NCI-H1092 treated with DMSO at 0.1 percent for 48 hours (cell line): ENCODE results near the gene SPSB2.
"Not testable (repeated sequence)": the region's sequence is repeated elsewhere in the genome, so short reads cannot be mapped to it uniquely, and the experiment has no call there.

ENCODE experiments used
- DNase-seq: peaks from one replicate; lab custom pipeline; 2025; lab: John Stamatoyannopoulos, UW

Gene SPSB2

DNA sequence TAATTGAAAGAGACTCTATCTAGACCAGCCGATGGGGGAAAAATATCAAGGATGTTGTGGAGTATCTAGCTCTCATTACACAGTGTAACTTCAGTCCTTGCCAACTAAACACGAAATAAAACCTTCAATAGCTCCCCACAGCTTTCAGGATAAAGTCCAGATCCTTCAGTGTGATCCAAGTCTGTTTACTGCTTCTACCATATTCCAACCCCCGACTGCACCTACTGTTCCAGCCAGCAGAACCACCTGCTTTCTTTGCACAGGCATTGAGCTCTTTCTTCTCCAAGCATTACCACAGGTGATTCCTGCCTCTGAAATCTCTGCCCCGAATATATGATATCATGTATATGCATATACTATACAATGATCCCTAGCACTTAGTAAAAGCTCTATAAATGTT lies 29.3 kb upstream of the SPSB2 start:
- DNase-seq = no peak

DNA sequence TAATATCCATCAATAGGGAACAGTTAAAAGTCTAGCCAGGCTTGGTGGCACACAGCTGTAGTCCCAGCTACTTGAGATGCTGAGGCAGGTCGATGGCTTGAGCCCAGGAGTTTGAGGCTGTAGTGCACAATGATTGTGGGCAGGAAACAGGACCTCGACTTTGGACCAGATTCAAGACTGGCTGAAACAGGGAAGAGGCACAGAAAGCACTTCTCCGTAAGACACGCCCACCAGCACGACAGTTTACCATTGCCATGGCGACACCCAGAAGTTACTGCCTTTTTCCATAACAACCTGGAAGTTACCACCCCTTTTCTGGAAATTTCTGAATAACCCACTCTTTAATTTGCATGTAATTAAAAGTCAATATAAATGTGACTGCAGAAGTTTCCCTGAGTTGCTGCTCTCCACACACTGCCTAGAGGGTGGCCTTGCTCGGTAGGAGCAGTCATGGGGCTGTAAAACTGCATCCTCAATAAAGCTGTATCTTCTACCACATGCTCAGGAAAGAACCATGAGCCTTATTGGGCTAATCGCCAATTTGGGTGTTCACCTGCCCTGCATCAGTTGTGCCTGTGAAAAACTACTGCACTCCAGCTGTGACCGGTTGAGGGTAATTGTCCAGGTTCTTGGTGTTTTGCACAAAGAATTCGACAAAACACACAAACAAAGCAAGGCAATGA lies 26.9 kb upstream of the SPSB2 start:
- DNase-seq = no peak

DNA sequence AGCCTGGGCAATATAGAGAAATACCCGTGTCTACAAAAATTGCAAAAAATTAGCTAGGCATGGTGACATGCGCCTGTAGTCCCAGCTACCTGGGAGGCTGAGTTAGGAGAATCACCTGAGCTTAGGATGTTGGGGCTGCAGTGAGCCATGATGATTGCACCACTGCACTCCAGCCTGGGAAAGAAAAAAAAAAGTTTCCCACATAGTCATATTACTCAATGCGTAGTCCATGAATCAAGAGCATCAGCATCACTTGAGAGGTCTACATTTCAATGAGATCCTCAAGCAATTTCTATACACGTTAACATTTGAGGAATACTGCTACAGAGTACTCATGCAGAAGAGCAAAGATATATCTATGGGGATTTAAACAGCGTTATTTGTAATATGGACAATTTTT lies 26.3 kb upstream of the SPSB2 start:
- DNase-seq = no peak

DNA sequence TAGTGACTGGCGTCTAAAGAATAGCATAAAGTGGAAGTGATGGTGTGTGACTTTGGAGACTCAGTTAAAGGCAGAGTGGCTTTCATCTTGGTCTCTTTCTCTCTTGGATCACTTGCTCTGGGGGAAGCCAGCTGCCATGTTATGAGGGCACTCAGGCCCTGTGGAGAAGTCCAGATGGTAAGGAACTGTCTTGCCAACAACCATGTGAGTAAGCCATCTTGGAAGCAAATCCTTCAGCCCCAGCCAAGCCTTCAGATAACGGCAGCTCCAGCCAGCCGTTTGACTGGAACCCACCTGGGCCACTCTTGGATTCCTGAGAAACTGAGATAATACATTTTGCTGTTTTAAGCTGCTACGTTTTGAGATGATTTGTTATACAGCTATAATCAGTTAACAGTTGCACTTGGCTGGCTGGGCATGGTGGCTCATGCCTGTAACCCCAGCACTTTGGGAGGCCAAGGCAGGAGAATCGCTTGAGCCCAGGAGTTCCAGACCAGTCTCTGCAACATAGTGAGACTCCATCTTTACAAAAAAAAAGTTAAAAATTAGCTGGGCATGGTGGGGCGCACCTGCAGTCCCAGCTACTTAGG lies 23.8 kb upstream of the SPSB2 start:
- no peak for DNase-seq

DNA sequence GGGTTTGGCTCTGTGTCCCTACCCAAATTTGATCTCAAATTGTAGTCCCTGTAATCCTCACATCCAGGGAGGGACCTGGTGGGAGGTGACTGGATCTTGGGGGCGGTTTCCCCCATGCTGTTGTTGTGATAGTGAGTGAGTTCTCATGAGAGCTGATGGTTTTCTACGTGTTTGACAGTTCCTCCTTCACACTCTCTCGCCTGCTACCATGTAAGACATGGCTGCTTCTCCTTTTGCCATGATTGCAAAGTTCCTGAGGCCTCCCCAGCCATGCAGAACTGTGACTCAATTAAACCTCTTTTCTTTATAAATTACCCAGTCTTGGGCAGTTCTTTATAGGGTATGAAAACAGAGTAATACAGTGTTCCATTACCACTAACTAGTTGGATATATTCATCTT lies 21.2 kb upstream of the SPSB2 start:
- no peak for DNase-seq

DNA sequence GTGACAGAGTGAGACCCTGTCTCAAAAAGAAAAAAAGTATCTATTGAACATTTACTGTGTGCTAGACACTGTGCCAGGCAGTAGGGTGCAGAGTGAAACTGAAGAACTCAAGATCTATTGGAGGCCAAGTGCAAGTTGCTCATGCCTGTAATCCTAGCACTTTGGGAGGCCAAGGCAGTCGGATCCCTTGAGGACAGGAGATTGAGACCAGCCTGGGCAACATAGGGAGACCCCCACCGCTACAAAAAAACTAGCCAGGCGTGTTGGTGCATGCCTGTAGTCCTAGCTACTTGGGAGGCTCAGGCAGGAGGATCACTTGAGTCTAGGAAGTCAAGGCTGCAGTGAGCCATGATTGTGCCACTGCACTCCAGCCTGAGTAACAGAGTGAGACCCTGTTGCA lies 19.6 kb upstream of the SPSB2 start:
- DNase-seq = not testable (repeated sequence)

DNA sequence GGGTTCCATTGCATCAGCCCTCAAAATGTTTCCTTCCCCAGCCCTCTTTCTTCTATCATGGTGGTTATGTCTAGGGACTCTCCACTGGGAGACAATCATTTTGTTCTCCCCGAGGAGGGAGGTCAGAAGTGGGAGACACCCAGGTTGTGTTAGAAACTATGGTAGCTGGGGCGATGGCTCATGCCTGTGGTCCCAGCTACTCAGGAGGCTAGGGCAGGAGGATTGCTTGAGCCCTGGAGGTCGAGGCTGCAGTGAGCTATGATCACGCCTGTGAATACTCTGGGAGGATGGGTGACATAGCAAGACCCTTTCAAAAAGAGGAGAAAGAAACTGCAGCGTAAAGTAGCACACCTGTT lies 18.5 kb upstream of the SPSB2 start:
- no peak for DNase-seq

DNA sequence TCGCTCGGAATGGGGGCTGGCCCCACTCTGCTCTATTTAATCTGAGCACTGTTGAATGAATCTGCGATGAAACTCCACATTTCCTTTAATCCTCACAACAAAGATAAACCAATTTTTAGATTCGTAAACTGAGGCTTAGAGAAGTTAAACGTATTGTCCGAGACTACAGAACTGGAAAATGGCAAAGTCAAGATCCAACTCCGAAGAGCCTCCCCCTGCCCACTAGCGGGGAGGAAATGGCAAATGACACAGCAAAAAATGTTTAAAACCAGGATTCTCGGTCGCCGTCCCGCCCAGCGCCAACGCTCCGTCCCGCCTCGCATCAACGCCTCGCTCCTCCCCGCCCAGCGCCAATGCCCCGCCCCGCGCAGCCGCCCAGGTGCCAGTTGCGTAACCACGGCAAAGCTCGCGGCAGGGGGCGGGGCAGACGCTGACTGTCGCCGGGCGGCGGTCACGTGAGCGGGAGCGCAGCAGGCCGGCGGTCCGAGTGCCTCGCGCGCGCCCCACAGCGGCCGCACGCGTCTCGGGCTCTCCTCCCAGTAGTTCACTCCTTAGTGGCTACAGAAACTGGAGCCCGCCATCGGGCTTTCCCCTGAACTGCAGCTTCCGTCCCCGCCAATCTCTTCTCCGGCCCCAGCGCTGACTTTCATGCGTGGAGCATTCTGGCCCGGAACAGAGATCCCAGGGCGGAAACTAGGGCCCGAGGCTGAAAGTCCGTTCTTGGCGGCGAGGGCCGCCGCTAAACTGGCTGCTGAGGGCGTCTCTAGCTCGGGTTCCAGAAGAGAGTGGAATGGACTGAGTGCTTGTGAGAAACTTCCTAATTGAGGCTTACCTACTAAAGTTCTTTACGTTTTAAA lies 17.9 kb upstream of the SPSB2 start:
- peak; percentile 97 for DNase-seq

DNA sequence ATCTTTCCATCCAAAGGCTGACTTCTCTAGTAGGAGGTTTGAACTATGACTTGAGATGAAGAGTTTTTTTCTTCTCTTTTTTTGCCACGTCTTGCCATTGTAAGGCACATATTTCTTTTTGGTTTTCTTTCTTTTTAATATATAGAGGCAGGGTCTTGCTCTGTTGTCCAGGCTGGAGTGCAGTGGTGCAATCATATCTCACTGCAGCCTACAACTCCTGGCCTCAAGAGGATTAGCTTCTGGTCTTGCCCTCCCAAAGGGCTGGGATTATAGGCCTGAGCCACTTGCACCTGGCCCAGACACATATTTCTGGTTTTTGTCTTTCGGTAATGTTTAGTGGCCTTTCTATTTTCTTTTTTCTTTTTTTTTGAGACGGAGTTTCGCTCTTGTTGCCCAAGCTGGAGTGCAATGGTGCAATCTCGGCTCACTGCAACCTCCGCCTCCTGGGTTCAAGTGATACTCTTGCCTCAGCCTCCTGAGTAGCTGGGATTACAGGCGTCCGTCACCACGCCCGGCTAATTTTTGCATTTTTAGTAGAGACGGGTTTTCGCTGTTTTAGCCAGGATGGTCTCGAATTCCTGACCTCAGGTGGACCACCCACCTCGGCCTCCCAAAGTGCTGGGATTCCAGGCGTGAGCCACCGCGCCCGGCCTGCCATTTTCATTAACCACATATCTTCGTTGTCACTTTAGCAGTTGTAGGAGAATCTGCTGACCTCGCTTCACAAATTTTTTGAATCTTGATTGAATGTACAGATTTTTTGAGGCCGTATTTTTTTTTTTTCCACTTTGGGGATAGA lies 16.9 kb upstream of the SPSB2 start:
- DNase-seq = not testable (repeated sequence)

DNA sequence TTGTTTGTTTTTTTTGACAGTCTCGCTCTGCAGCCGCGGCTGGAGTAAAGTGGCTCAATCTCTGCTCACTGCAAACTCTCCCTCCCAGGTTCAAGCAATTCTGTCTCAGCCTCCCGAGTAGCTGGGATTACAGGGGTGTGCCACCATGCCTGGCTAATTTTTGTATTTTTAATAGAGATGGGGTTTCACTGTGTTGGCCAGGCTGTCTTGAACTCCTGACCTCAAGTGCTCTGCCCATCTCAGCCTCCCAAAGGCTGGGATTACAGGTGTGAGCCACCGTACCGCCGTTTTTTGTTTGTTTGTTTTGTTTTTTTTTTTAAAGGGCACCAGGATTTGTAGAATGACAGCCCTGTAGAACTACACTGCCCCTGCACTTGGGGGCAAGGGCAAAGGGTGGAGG lies 15.7 kb upstream of the SPSB2 start:
- DNase-seq = not testable (repeated sequence)

DNA sequence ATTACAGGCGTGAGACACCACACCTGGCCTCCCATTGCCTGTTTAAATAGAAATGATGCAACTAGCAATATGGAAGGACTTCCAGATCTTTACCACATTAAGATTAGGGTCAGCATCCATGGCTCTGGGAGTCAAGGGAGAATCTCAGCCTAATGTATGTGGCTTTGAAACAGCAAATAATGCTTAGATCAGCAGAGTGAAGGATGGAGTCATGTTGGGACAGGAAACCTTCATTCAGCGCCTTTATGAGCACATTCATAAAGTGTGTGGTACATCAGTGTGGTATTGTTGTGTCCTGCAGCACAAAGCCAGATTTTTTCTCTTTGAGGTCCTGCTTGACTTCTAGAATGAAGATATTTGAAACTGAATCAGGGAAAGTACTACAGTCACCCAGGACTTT lies 15.3 kb upstream of the SPSB2 start:
- DNase-seq = no peak

DNA sequence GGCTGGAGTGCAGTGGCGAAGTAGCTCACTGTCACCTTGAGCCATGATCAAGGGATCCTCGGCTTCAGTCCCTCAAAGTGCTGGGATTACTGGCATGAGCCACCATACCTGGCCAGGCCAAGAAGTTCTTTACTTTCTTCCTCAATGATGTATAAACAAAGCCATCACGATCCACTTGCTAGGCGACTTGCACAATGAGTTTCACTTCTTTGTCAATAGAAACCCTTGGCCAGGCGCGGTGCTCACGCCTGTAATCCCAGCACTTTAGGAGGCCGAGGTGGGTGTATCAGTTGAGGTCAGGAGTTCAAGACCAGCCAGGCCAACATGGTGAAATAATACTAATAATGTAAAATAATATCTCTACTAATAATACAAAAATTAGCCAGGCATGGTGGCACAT lies 14.4 kb upstream of the SPSB2 start:
- DNase-seq = no peak

DNA sequence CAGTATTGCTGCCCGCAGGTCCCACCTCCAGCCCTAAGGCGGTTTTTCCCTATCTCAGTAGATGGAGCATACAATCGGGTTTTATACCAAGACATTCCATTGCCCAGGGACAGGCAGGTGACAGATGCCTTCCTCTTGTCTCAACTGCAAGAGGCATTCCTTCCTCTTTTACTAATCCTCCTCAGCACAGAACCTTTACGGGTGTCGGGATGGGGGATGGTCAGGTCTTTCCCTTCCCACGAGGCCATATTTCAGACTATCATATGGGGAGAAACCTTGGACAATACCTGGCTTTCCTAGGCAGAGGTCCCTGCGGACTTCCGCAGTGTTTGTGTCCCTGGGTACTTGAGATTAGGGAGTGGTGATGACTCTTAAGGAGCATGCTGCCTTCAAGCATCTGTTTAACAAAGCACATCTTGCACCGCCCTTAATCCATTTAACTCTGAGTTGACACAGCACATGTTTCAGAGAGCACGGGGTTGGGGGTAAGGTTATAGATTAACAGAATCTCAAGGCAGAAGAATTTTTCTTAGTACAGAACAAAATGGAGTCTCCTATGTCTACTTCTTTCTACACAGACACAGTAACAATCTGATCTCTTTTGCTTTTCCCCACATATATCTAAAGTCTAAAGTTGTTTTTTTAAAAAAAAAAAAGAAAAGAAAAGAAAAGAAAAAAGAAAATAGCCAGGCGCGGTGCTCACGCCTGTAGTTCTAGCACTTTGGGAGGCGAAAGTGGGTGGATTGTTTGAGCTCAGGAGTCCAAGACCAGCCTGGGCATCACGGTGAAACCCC lies 13.3 kb upstream of the SPSB2 start:
- DNase-seq = not testable (repeated sequence)

DNA sequence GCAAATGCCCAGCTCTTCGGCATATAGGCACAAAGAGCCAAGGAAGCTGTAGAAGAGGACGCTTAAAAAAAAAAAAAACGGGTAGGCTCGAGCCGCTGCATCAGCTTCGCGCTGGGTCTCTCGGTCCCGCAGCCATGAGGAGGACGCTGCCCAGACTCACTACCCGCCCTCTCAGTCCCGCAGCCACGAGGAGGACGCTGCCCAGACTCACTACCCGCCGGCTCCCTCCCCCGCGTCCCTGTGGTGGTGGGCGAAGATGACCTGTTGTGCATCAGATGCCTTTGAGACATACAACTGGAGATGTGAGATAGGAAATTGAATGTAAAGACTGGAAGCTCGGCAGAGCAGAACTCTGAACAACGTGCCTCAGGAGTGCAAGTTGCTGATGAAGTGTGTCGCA lies 11.4 kb upstream of the SPSB2 start:
- DNase-seq = no peak

DNA sequence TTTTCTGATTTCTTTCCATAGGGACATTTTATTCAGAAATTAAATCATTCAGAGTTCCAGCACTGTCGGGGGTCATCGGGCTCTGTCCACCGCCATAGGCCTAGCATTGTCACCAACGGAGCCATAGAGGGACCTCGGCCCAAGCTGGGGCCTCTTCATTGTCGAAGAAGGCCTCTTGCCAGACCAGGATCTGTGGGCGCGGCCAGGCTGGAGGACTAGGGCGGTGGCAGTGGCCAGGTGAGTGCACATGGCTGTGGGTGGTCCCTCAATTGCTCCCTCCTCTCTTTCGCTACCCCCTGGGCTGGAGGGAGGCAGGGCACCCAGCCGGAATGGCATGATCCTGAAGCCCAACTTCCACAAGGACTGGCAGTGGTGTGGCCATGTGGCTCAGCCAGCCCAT lies 10.6 kb upstream of the SPSB2 start:
- no peak for DNase-seq

DNA sequence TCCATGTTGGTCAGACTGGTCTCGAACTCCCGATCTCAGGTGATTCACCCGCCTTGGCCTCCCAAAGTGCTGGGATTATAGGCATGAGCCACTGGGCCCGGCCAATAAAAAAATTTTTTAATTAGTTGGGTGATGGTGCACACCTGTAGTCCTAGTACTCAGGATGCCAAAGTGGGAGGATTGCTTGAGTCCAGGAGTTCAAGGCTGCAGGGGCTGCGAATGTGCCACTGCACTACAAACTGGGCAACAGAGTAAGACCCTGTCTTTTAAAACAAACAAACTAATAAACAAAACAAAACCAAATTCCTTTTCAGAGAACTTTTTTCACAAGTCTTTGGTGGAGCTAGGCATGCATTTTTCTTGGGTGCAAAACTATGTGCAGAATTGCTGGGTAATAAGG lies 10.1 kb upstream of the SPSB2 start:
- no peak for DNase-seq

DNA sequence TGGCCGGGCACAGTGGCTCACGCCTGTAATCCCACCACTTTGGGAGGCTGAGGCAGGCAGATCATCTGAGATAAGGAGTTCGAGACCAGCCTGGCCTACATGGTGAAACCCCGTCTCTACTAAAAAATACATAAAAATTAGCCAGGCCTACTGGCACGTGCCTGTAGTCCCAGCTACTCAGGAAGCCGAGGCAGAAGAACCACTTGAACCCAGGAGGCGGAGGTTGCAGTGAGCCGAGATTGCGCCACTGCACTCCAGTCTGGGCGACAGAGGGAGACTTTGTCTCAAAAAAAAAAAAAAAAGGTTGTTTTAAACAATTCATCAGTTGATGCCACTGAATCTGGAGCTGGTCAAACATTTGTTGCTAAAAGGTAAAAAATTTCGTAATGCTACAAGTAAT lies 6.7 kb upstream of the SPSB2 start:
- DNase-seq = not testable (repeated sequence)

DNA sequence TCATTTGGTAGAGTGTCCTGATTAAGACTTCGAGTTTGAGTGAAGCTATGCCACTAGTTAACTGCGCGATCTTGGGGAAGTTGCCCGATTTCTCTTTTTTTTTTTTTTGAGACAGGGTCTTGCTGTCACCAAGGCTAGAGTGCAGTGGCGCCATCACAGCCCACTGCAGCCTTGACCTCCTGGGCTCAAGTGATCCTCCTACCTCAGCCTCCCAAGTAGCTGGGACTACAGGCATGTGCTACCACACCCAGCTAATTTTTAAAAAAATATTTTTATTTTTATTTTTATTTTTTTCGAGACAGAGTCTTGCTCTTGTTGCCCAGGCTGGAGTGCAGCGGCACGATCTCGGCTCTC lies 889 bp upstream of the SPSB2 start:
- not testable (repeated sequence) for DNase-seq

DNA sequence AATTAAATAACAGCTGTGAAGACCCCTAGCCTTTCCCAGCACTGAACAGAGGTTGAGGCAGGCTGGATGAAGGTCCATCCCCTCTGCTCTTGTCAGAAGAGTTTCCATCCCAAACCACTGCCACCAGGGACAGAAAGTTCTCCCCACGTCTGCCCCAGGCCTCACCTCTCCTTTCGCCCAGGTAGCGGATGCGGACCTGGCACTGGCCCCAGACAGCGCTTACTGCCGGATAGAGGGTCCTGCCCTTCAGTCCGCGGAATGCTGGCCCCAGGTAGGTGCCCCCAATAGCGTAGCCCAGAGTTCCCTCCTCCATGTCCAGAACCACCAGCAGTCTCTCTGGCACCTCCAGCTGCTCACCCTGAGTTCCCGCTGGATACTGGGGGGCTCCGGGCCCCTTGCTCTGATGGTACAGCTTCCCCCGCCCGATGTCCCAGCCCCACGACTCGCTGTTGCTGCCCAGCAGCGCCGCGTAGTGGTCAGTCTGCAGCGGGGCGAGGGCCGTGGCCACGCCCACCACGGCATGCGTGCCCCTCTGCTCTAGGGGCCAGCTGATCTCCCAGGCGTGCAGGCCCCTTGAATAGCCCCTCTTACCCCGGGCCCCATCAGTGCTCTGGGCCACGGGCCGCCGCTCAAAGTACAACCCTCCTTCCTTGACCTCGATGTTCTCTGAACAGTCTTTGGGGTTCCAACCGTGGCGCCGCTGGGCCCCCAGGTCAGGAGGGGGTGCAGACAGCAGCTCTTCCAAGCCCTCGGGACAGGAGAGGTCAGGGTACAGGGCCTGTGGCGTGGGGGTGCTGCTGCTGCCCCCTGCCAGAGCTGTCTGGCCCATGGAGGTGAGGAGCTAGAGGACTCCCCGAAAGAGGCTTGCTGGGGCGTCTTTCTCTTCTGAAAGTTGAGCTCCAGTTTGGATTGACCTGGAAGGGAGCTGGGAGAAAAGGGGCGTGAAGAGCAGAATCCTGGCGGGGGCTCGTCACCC lies 742 bp downstream of the SPSB2 start:
- peak; percentile 54 for DNase-seq
